ENCODE results near the gene MTRF1. TPM values are rescaled to one million over a fixed set of nuclear protein-coding genes. Genes with fewer than 3 reads are reported as not detected.

MTRF1 gene, protein sequence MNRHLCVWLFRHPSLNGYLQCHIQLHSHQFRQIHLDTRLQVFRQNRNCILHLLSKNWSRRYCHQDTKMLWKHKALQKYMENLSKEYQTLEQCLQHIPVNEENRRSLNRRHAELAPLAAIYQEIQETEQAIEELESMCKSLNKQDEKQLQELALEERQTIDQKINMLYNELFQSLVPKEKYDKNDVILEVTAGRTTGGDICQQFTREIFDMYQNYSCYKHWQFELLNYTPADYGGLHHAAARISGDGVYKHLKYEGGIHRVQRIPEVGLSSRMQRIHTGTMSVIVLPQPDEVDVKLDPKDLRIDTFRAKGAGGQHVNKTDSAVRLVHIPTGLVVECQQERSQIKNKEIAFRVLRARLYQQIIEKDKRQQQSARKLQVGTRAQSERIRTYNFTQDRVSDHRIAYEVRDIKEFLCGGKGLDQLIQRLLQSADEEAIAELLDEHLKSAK
- 4.9 to 6.6 TPM (median 5.8 TPM) in 5 replicates for total RNA-seq (2022; extraction: Qiagen RNA extraction)

DNA sequence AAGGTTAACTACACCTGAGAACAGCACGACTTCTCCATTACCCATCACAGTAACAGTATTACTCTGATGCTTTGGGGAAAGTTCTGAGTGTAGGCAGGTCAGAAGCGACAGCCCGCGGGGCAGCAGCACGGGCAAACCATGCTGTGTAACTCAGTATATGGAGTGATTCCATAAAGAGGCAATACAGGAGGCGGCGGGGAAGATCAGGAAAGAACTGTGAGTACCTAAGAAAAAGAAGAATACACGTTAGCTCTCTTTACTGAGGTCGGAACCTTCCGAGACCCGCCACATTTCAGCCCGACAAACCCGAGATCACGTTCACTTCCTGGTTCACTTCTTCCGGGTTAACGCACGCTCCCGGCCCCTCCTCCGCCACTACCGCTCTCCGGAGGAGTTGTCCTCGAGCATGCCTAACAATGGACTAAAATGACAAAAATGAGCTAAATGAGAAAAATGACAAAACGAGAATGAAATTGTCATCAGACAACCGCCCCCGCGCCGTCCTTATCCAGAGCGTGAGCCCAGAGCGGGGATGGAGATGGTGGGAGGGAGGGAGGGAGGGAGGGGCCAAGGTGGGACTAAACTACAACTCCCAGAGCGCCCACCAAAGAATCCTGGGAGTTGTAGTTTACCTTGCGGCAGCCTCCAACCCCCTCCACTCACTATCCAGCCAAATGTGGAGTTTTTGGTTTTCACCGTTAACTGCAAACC is at the start of gene MTRF1:
Gene MTRF1, minus strand, starts transcription at position 316 of the 711 bp plus-strand sequence. CDS start 2,669 bp downstream, outside the sequence.

DNA sequence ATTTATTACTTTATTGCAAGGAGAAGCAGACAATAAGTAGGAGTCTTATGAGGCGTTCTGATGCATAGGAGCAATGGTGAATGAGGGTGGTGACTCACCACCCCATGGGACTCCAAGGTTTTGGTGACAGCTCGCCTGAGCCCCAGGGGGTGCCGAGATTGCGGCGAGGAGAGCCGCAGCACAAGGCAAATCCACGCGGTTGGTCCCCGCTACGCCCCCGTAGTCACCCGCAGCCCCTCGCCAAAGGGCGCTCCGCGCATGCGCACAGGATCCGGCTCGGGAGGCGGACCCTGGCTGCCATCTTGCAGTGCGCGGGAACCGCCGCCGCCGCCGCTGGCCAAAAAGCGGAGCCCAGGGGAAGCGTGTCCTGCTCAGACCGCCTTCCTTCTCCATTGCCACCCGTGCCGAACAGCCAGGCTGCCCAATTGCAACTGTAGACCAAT is 47.6 kb upstream of the MTRF1 start, which contains the start of gene NAA16:
Gene NAA16, plus strand, starts transcription at position 305 of the 443 bp plus-strand sequence. CDS start 262 bp downstream, outside the sequence.

GRCh38 chr13:41193919-41194824 is 69.2 kb downstream of the MTRF1 start, which contains the start of gene KBTBD7:
KBTBD7 (minus strand) TSS chr13:41194569; CDS start chr13:41194257, 312 bp downstream.

Other genes with a start within 250 kb of the MTRF1 start
- 32.2 to 47.4 TPM (median 37.0 TPM) in 5 replicates for gene ELF1, start 244.3 kb downstream of the MTRF1 start, total RNA-seq (2022; extraction: Qiagen RNA extraction)
- gene WBP4, start 202.1 kb downstream of the MTRF1 start, total RNA-seq (2022; extraction: Qiagen RNA extraction) = 7.8 to 9.5 TPM (median 8.0 TPM) in 5 replicates
- gene KBTBD6, start 130.8 kb downstream of the MTRF1 start, total RNA-seq (2022; extraction: Qiagen RNA extraction) = 4.5 to 5.8 TPM (median 5.0 TPM) in 5 replicates
- 2.2 to 3.0 TPM (median 2.5 TPM) in 5 replicates for gene KBTBD7, start 69.0 kb downstream of the MTRF1 start, total RNA-seq (2022; extraction: Qiagen RNA extraction)
- gene NAA16, start 47.7 kb upstream of the MTRF1 start, total RNA-seq (2022; extraction: Qiagen RNA extraction) = 6.2 to 8.6 TPM (median 8.0 TPM) in 5 replicates
- 6.1 to 13.2 TPM (median 12.0 TPM) in 5 replicates for gene RGCC, start 194.0 kb upstream of the MTRF1 start, total RNA-seq (2022; extraction: Qiagen RNA extraction)

All from A549 treated with Hydrocortisone at 1 μM for 4 hours (cell line).